ENCODE results near the gene AMACR. TPM values are rescaled to one million over a fixed set of nuclear protein-coding genes. Genes with fewer than 3 reads are reported as not detected.

The AMACR gene
- total and polyA plus RNA-seq, 7 experiments from 2014 or later = 2.7 to 12.0 (median 8.2) TPM

- Mint-ChIP-seq H3K27ac (no peak overlapping the region), H3K36me3 (peaks cover 10 to 52% (median 32%) of the 10 kb centered on the region in 5 donors), H3K4me1 (no peaks in the 10 kb centered on the region), H3K4me3 (no peak overlapping the region), H3K9me3 (peaks cover 0 to 1% (median 0%) of the 10 kb centered on the region in 11 donors), H3K27me3 (no peaks in the 10 kb centered on the region)
- H3K4me1 ChIP-seq (ENCODE audit: control insufficient read depth in 2 of 2, insufficient read depth in 2 of 2, low read length in 2 of 2) = no peaks in the 10 kb centered on the region
- CTCF ChIA-PET = no interaction called here
- H3K36me3 ChIP-seq (ENCODE audit: control insufficient read depth in 2 of 3, insufficient read depth in 3 of 3, low read length in 3 of 3) = peaks cover 0 to 20% (median 0%) of the 10 kb centered on the region in 3 experiments
- no peaks in the 10 kb centered on the region for H3K9me3 ChIP-seq (ENCODE audit: control insufficient read depth in 2 of 3, low read length in 3 of 3)
- DNase-seq = no peak
- intact Hi-C loops (cut with micrococcal nuclease) = no loop called here
- no peak overlapping the region for H3K27ac ChIP-seq (ENCODE audit: low read depth, low read length)
- no peak for ATAC-seq
- H3K4me3 ChIP-seq (ENCODE audit: low read length) = no peak overlapping the region
- POLR2A ChIA-PET = no interaction called here
- no peaks in the 10 kb centered on the region for H3K27me3 ChIP-seq (ENCODE audit: control insufficient read depth in 2 of 2, insufficient read depth in 2 of 2, low read length in 2 of 2)
Measured at GRCh38 chr5:34030048-34030447, 22.2 kb upstream of the AMACR start.

GRCh38 chr5:34028349-34028748, 20.5 kb upstream of the AMACR start:
- H3K27me3 ChIP-seq (ENCODE audit: control insufficient read depth in 2 of 2, insufficient read depth in 2 of 2, low read length in 2 of 2) = no peaks in the 10 kb centered on the region
- peaks cover 0 to 2% (median under 1%) of the 10 kb centered on the region in 7 donors for H3K4me1 Mint-ChIP-seq
- H3K9me3 Mint-ChIP-seq = no peaks in the 10 kb centered on the region
- CTCF ChIA-PET = no interaction called here
- H3K4me1 ChIP-seq (ENCODE audit: control insufficient read depth in 2 of 2, insufficient read depth in 2 of 2, low read length in 2 of 2) = no peaks in the 10 kb centered on the region
- no peak overlapping the region for H3K4me3 ChIP-seq (ENCODE audit: low read length)
- H3K9me3 ChIP-seq (ENCODE audit: control insufficient read depth in 2 of 3, low read length in 3 of 3) = no peaks in the 10 kb centered on the region
- intact Hi-C loops (cut with micrococcal nuclease) = no loop called here
- peaks cover 0 to 7% (median 0%) of the 10 kb centered on the region in 3 experiments for H3K36me3 ChIP-seq (ENCODE audit: control insufficient read depth in 2 of 3, insufficient read depth in 3 of 3, low read length in 3 of 3)
- DNase-seq (no peak), ATAC-seq (no peak)
- no peak overlapping the region for H3K4me3 Mint-ChIP-seq
- H3K36me3 Mint-ChIP-seq = peaks cover 4 to 48% (median 26%) of the 10 kb centered on the region in 5 donors
- POLR2A ChIA-PET = no interaction called here
- no peak overlapping the region for H3K27ac ChIP-seq (ENCODE audit: low read depth, low read length)
- H3K27me3 Mint-ChIP-seq = no peaks in the 10 kb centered on the region
- no peak overlapping the region for H3K27ac Mint-ChIP-seq

GRCh38 chr5:34026089-34026761, 18.4 kb upstream of the AMACR start:
- ATAC-seq = no peak
- H3K36me3 Mint-ChIP-seq = peaks cover 0 to 42% (median 22%) of the 10 kb centered on the region in 5 donors

GRCh38 chr5:34022121-34022705, 14.4 kb upstream of the AMACR start:
- ChIA-PET CTCF (interaction anchor here (1.0 kb wide), 1 partner anchor 464 kb away, joined by 3 read pairs; no protein-coding TSS in a partner anchor), POLR2A (interaction anchor here (1.1 to 1.3 kb wide), 3 partner anchors 12 to 582 kb away, joined by 3 to 9 read pairs (median 3); partner anchors contain the start of gene AMACR)
- Histone ChIP-seq H3K27me3 (ENCODE audit: control insufficient read depth in 2 of 2, insufficient read depth in 2 of 2, low read length in 2 of 2) (no peaks in the 10 kb centered on the region), H3K27ac (ENCODE audit: low read depth, low read length) (peak overlapping the region; percentile 20), H3K9me3 (ENCODE audit: control insufficient read depth in 2 of 3, low read length in 3 of 3) (no peaks in the 10 kb centered on the region), H3K36me3 (ENCODE audit: control insufficient read depth in 2 of 3, insufficient read depth in 3 of 3, low read length in 3 of 3) (peaks cover 0 to 4% (median 0%) of the 10 kb centered on the region in 3 experiments), H3K4me3 (ENCODE audit: low read length) (no peak overlapping the region), H3K4me1 (ENCODE audit: control insufficient read depth in 2 of 2, insufficient read depth in 2 of 2, low read length in 2 of 2) (peaks cover 0 to 8% of the 10 kb centered on the region in 2 donors)
- Mint-ChIP-seq H3K9me3 (no peaks in the 10 kb centered on the region), H3K36me3 (peaks cover 0 to 57% (median 19%) of the 10 kb centered on the region in 5 donors), H3K27ac (peak overlapping the region; percentile 54 to 92 (median 82)), H3K27me3 (no peaks in the 10 kb centered on the region), H3K4me1 (peaks cover 17 to 30% (median 24%) of the 10 kb centered on the region in 7 donors), H3K4me3 (peak overlapping the region; percentile 7 to 70 (median 36))
- ATAC-seq (peak; percentile 52), DNase-seq (peak in 5 of 9 donors; percentile 20 to 35 (median 25))
- intact Hi-C loops (cut with micrococcal nuclease) = loop anchor here (1.0 to 2.0 kb wide), 2 partner anchors 13 to 14 kb away; partner anchors contain the start of gene AMACR (in 2 of the 2)

More at GRCh38 chr5:34026089-34026761, 18.4 kb upstream of the AMACR start:
- peak overlapping the region in 3 of 9 donors; percentile 25 to 52 (median 26) for H3K27ac Mint-ChIP-seq
- Histone ChIP-seq H3K4me3 (ENCODE audit: low read length) (no peak overlapping the region), H3K9me3 (ENCODE audit: control insufficient read depth in 2 of 3, low read length in 3 of 3) (no peaks in the 10 kb centered on the region), H3K27ac (ENCODE audit: low read depth, low read length) (no peak overlapping the region), H3K27me3 (ENCODE audit: control insufficient read depth in 2 of 2, insufficient read depth in 2 of 2, low read length in 2 of 2) (no peaks in the 10 kb centered on the region), H3K36me3 (ENCODE audit: control insufficient read depth in 2 of 3, insufficient read depth in 3 of 3, low read length in 3 of 3) (peaks cover 0 to 4% (median 0%) of the 10 kb centered on the region in 3 experiments), H3K4me1 (ENCODE audit: control insufficient read depth in 2 of 2, insufficient read depth in 2 of 2, low read length in 2 of 2) (peaks cover 0 to 8% of the 10 kb centered on the region in 2 donors)
- intact Hi-C loops (cut with micrococcal nuclease) = no loop called here
- H3K9me3 Mint-ChIP-seq = no peaks in the 10 kb centered on the region
- no peaks in the 10 kb centered on the region for H3K27me3 Mint-ChIP-seq
- no peak for DNase-seq
- ChIA-PET POLR2A (no interaction called here), CTCF (no interaction called here)
- peaks cover 16 to 21% (median 20%) of the 10 kb centered on the region in 7 donors for H3K4me1 Mint-ChIP-seq
- no peak overlapping the region for H3K4me3 Mint-ChIP-seq

GRCh38 chr5:34021334-34021733, 13.5 kb upstream of the AMACR start:
- H3K27ac Mint-ChIP-seq = peak overlapping the region; percentile 54 to 92 (median 80)
- H3K9me3 Mint-ChIP-seq = no peaks in the 10 kb centered on the region
- peak overlapping the region in 3 of 10 donors; percentile 7 to 70 (median 19) for H3K4me3 Mint-ChIP-seq
- H3K36me3 Mint-ChIP-seq = peaks cover 4 to 59% (median 19%) of the 10 kb centered on the region in 5 donors
- POLR2A ChIA-PET = interaction anchor here (1.1 kb wide), 1 partner anchor 13 kb away, joined by 3 read pairs; no protein-coding TSS in a partner anchor
- no peaks in the 10 kb centered on the region for H3K27me3 ChIP-seq (ENCODE audit: control insufficient read depth in 2 of 2, insufficient read depth in 2 of 2, low read length in 2 of 2)
- no peak overlapping the region for H3K4me3 ChIP-seq (ENCODE audit: low read length)
- H3K4me1 ChIP-seq (ENCODE audit: control insufficient read depth in 2 of 2, insufficient read depth in 2 of 2, low read length in 2 of 2) = peaks cover 0 to 8% of the 10 kb centered on the region in 2 donors
- H3K4me1 Mint-ChIP-seq = peaks cover 17 to 30% (median 24%) of the 10 kb centered on the region in 7 donors
- CTCF ChIA-PET = interaction anchor here (0.8 kb wide), 1 partner anchor 1764 kb away, joined by 4 read pairs; no protein-coding TSS in a partner anchor
- H3K36me3 ChIP-seq (ENCODE audit: control insufficient read depth in 2 of 3, insufficient read depth in 3 of 3, low read length in 3 of 3) = peaks cover 0 to 4% (median 0%) of the 10 kb centered on the region in 3 experiments
- ATAC-seq = no peak
- H3K27me3 Mint-ChIP-seq = no peaks in the 10 kb centered on the region
- no peaks in the 10 kb centered on the region for H3K9me3 ChIP-seq (ENCODE audit: control insufficient read depth in 2 of 3, low read length in 3 of 3)
- intact Hi-C loops (cut with micrococcal nuclease) = no loop called here
- H3K27ac ChIP-seq (ENCODE audit: low read depth, low read length) = peak overlapping the region; percentile 20
- DNase-seq = no peak

GRCh38 chr5:34020726-34021125, 12.9 kb upstream of the AMACR start:
- Histone ChIP-seq H3K27ac (ENCODE audit: low read depth, low read length) (no peak overlapping the region), H3K27me3 (ENCODE audit: control insufficient read depth in 2 of 2, insufficient read depth in 2 of 2, low read length in 2 of 2) (no peaks in the 10 kb centered on the region), H3K4me3 (ENCODE audit: low read length) (no peak overlapping the region), H3K4me1 (ENCODE audit: control insufficient read depth in 2 of 2, insufficient read depth in 2 of 2, low read length in 2 of 2) (peaks cover 0 to 8% of the 10 kb centered on the region in 2 donors), H3K9me3 (ENCODE audit: control insufficient read depth in 2 of 3, low read length in 3 of 3) (no peaks in the 10 kb centered on the region), H3K36me3 (ENCODE audit: control insufficient read depth in 2 of 3, insufficient read depth in 3 of 3, low read length in 3 of 3) (peaks cover 0 to 4% (median 0%) of the 10 kb centered on the region in 3 experiments)
- CTCF ChIA-PET = interaction anchor here (0.6 to 0.8 kb wide), 2 partner anchors 307 to 1764 kb away, joined by 3 to 4 read pairs; no protein-coding TSS in a partner anchor
- ATAC-seq = no peak
- intact Hi-C loops (cut with micrococcal nuclease) = no loop called here
- POLR2A ChIA-PET = interaction anchor here (1.1 to 1.2 kb wide), 2 partner anchors 12 to 14 kb away, joined by 3 to 6 read pairs; no protein-coding TSS in a partner anchor
- peaks cover 4 to 55% (median 20%) of the 10 kb centered on the region in 5 donors for H3K36me3 Mint-ChIP-seq
- H3K27me3 Mint-ChIP-seq = no peaks in the 10 kb centered on the region
- no peaks in the 10 kb centered on the region for H3K9me3 Mint-ChIP-seq
- peaks cover 17 to 30% (median 24%) of the 10 kb centered on the region in 7 donors for H3K4me1 Mint-ChIP-seq
- H3K4me3 Mint-ChIP-seq = no peak overlapping the region
- no peak for DNase-seq
- peak overlapping the region in 3 of 9 donors; percentile 76 to 90 (median 78) for H3K27ac Mint-ChIP-seq
